Skeletal muscle satellite cell (primary cell): ENCODE results near the gene CSF1.

ENCODE experiments used
- H3K27me3 ChIP-seq: 2 replicates; pipeline ENCODE4 v1.7.0; 2013; ENCODE audit warnings: low read length; ENCODE audit not compliant: control insufficient read depth, insufficient read depth
- H3K36me3 ChIP-seq: 2 replicates; pipeline ENCODE4 v1.7.0; 2013; ENCODE audit warnings: mild to moderate bottlenecking, control low read depth, low read length; ENCODE audit not compliant: insufficient read depth
- H3K4me1 ChIP-seq: 2 replicates; pipeline ENCODE4 v1.7.0; 2013; ENCODE audit warnings: low read length; ENCODE audit not compliant: control insufficient read depth, insufficient read depth
- H3K4me2 ChIP-seq: 2 replicates; pipeline ENCODE4 v1.7.0; 2013; ENCODE audit warnings: mild to moderate bottlenecking, low read length
- H3K4me3 ChIP-seq: 2 replicates; pipeline ENCODE4 v1.7.0; 2013; ENCODE audit warnings: low read length
- H3K9ac ChIP-seq: 2 replicates; pipeline ENCODE4 v1.7.0; 2013; ENCODE audit warnings: mild to moderate bottlenecking, low read depth, low read length, moderate library complexity
- H3K9me3 ChIP-seq: replicated peaks from 2 replicates; pipeline ENCODE4 v1.7.0; 2013; ENCODE audit warnings: mild to moderate bottlenecking, control low read depth, low read length

The CSF1 gene

GRCh38 chr1:109885589-109885988 lies 25.1 kb upstream of the CSF1 start:
- Histone ChIP-seq H3K27me3 (no peaks in the 10 kb centered on the region), H3K4me1 (peaks cover 10% of the 10 kb centered on the region)

GRCh38 chr1:109886827-109887226 lies 23.8 kb upstream of the CSF1 start:
- Histone ChIP-seq H3K9me3 (no peaks in the 10 kb centered on the region), H3K9ac (no peak overlapping the region), H3K4me1 (no peaks in the 10 kb centered on the region), H3K4me3 (no peak overlapping the region), H3K4me2 (no peak overlapping the region), H3K36me3 (no peaks in the 10 kb centered on the region), H3K27me3 (no peaks in the 10 kb centered on the region)

More at GRCh38 chr1:109885589-109885988, 25.1 kb upstream of the CSF1 start:
- Histone ChIP-seq H3K36me3 (no peaks in the 10 kb centered on the region), H3K4me2 (no peak overlapping the region), H3K4me3 (no peak overlapping the region), H3K9ac (no peak overlapping the region), H3K9me3 (no peaks in the 10 kb centered on the region)

DNA sequence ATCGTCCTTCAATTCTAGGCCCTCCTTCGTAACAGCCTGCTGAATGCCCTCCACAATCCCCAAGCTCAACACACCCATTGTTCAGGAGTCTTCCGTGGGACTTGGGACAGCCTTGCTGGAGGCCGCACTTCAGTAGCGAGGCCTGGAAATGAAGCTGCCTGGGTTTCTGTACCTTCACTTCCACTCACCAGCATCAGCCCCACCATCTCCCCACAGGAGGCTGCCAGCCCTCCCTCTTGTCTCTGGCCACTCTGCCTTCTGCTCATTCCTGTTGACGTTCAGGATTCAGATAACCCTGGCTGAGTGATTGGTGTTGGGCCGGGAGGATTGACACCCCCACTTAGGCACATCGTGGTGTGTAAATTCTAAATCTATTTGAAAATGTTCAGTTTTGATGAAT lies 23.4 kb upstream of the CSF1 start:
- Histone ChIP-seq H3K9me3 (no peaks in the 10 kb centered on the region), H3K9ac (no peak overlapping the region), H3K4me3 (no peak overlapping the region), H3K4me1 (no peaks in the 10 kb centered on the region), H3K36me3 (no peaks in the 10 kb centered on the region), H3K27me3 (no peaks in the 10 kb centered on the region), H3K4me2 (no peak overlapping the region)

GRCh38 chr1:109887884-109888283 lies 22.8 kb upstream of the CSF1 start:
- H3K4me2 ChIP-seq, result no peak overlapping the region
- no peaks in the 10 kb centered on the region for H3K27me3 ChIP-seq
- H3K4me3 ChIP-seq, result no peak overlapping the region
- no peaks in the 10 kb centered on the region for H3K9me3 ChIP-seq
- H3K36me3 ChIP-seq, result no peaks in the 10 kb centered on the region
- H3K9ac ChIP-seq, result no peak overlapping the region
- H3K4me1 ChIP-seq, result peaks cover 6% of the 10 kb centered on the region

GRCh38 chr1:109889094-109889493 lies 21.6 kb upstream of the CSF1 start:
- Histone ChIP-seq H3K9ac (no peak overlapping the region), H3K4me3 (no peak overlapping the region), H3K9me3 (no peaks in the 10 kb centered on the region), H3K27me3 (no peaks in the 10 kb centered on the region), H3K4me2 (no peak overlapping the region), H3K4me1 (peaks cover 7% of the 10 kb centered on the region), H3K36me3 (no peaks in the 10 kb centered on the region)

DNA sequence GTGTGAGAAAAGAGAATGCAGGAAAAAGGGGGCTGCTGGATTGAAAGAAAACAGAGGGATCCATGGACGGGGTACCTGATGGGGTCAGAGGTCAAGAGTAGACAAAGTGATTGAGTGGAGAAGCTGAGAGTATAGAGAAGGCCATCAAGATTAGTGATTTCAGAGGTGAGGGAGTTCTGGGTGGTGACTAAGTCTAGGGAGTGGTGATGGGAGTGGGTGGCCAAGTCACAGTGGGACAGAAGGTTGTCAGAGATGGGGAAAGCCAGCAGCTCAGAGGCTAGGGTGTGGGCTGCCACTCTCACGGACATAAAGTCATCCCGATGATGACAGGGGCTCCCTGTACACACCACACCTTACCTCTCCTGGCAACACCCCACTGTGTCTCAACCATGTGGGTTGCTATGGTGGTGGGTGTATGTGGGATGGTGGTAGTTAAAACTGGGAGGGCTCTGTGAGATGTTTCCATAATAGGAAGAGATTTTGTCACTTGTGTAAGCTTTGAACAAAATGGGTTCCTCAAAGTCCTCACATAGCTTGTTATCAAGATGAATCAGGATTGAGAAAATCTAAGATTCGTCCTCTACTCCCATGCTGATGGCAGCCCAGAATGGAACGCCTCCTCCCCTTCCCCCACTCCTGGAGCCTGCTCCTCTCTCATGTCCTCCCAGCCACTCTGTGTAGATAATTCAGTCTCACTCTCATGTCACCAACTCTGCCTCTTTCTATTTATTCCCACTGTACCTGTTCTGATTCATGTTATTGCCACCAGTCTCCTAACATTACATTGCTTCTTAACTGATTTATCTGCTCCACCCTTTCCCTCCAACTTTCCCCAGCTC lies 20.3 kb upstream of the CSF1 start:
- Histone ChIP-seq H3K4me2 (no peak overlapping the region), H3K4me3 (no peak overlapping the region), H3K27me3 (no peaks in the 10 kb centered on the region), H3K9me3 (no peaks in the 10 kb centered on the region), H3K36me3 (no peaks in the 10 kb centered on the region), H3K4me1 (peaks cover 7% of the 10 kb centered on the region), H3K9ac (no peak overlapping the region)

DNA sequence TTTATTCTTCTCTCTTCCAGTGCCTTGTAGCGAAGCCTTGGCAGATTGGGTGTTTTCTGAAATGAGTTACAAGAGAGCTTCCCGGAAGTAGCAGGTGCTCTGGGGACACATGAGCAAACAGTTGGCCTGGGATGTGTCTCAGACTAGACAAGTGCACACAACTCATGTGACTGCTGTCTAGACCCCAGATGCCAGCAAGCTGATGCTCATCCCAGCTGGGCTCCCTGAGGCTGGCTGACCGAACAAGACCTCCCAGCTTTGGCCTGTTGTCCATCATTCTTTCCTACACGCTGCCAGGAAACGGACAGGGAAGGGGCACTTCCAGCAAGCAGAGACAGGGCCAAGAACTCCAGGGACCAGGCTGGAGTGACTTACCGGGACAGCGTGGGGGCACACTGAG lies 18.7 kb upstream of the CSF1 start:
- Histone ChIP-seq H3K9ac (no peak overlapping the region), H3K9me3 (no peaks in the 10 kb centered on the region), H3K27me3 (no peaks in the 10 kb centered on the region), H3K4me2 (no peak overlapping the region), H3K4me3 (no peak overlapping the region), H3K4me1 (peaks cover 18% of the 10 kb centered on the region), H3K36me3 (no peaks in the 10 kb centered on the region)

- no peaks in the 10 kb centered on the region for H3K9me3 ChIP-seq
These were observed 17.9 kb upstream of the CSF1 start for GRCh38 chr1:109892561-109893368.

GRCh38 chr1:109893532-109894171 lies 17.0 kb upstream of the CSF1 start:
- Histone ChIP-seq H3K9ac (no peak overlapping the region), H3K4me1 (peaks cover 18% of the 10 kb centered on the region), H3K4me2 (no peak overlapping the region), H3K36me3 (no peaks in the 10 kb centered on the region), H3K9me3 (no peaks in the 10 kb centered on the region), H3K27me3 (no peaks in the 10 kb centered on the region), H3K4me3 (no peak overlapping the region)

More at GRCh38 chr1:109892561-109893368, 17.9 kb upstream of the CSF1 start:
- Histone ChIP-seq H3K9ac (no peak overlapping the region), H3K27me3 (no peaks in the 10 kb centered on the region), H3K4me3 (no peak overlapping the region), H3K36me3 (no peaks in the 10 kb centered on the region), H3K4me2 (no peak overlapping the region), H3K4me1 (peaks cover 18% of the 10 kb centered on the region)

- peaks cover 18% of the 10 kb centered on the region for H3K4me1 ChIP-seq
- no peak overlapping the region for H3K9ac ChIP-seq
- no peaks in the 10 kb centered on the region for H3K36me3 ChIP-seq
- H3K4me2 ChIP-seq, result no peak overlapping the region
- H3K4me3 ChIP-seq, result no peak overlapping the region
- no peaks in the 10 kb centered on the region for H3K9me3 ChIP-seq
- H3K27me3 ChIP-seq, result no peaks in the 10 kb centered on the region
These were observed 15.6 kb upstream of the CSF1 start for GRCh38 chr1:109894823-109895719.
